IMR-90 (cell line): ENCODE data around the gene CDK14. TPM values are rescaled to one million over a fixed set of nuclear protein-coding genes. Genes with fewer than 3 reads are reported as not detected.
A peak's percentile ranks its signal among the peaks of the same experiment; 100 is the strongest.

Experiments used
- ATAC-seq: fragments of 200-7000 bp; cut with Tn5 transposase; 2 replicates; pipeline ENCODE4 v1.9.1; 2020; ENCODE audit warnings: low read depth, mild to moderate bottlenecking, moderate library complexity
- BruUV-seq: library from RNA; stranded (reverse); fragments of 400-500 nt; replicated peaks from 2 replicates; lab custom pipeline; 2021; lab: Mats Ljungman, UMichigan
- CTCF ChIA-PET: fragments of 300-600 bp; formaldehyde crosslinking; extraction: SDS; loops from one replicate; lab custom pipeline; 2021; ENCODE audit warnings: antibody characterized with exemption; lab: Yijun Ruan, JAX
- POLR2A ChIA-PET: fragments of 300-600 bp; sonication (Branson Sonifier 250); formaldehyde crosslinking; loops from one replicate; lab custom pipeline; 2022; ENCODE audit warnings: antibody characterized with exemption; ENCODE audit not compliant: unreplicated experiment; lab: Charles Lee
- DNase-seq: peaks from one replicate; pipeline ENCODE4 v3.0.0; 2013
- H2AFZ ChIP-seq: replicated peaks from 2 replicates; pipeline ENCODE3; 2013; ENCODE audit warnings: low read length, mild to moderate bottlenecking; ENCODE audit not compliant: poor library complexity
- H2AK5ac ChIP-seq: 2 replicates; pipeline ENCODE4 v1.6.1; 2013; ENCODE audit warnings: low read depth, low read length, inconsistent platforms
- H2AK9ac ChIP-seq: replicated peaks from 2 replicates; pipeline ENCODE3; 2013; ENCODE audit warnings: mild to moderate bottlenecking, low read depth, low read length, moderate library complexity; ENCODE audit not compliant: poor library complexity
- H2BK120ac ChIP-seq: 2 replicates; pipeline ENCODE4 v1.6.1; 2013; ENCODE audit warnings: low read depth, low read length, inconsistent platforms
- H2BK15ac ChIP-seq: 3 replicates; pipeline ENCODE4 v1.6.1; 2013; ENCODE audit warnings: low read depth, low read length, inconsistent platforms
- H2BK20ac ChIP-seq: 2 replicates; pipeline ENCODE4 v1.6.1; 2013; ENCODE audit warnings: low read depth, mild to moderate bottlenecking, inconsistent platforms, low read length, moderate library complexity
- H2BK5ac ChIP-seq: 2 replicates; pipeline ENCODE4 v1.6.1; 2013; ENCODE audit warnings: mild to moderate bottlenecking, low read depth, low read length, inconsistent platforms; ENCODE audit not compliant: poor library complexity, severe bottlenecking
- H3K14ac ChIP-seq: replicated peaks from 2 replicates; pipeline ENCODE4 v1.6.1; 2013; ENCODE audit warnings: low read depth, low read length, inconsistent platforms
- H3K18ac ChIP-seq: 2 replicates; pipeline ENCODE4 v1.6.1; 2013; ENCODE audit warnings: low read depth, low read length, control low read depth
- H3K23ac ChIP-seq: 2 replicates; pipeline ENCODE4 v1.6.1; 2013; ENCODE audit warnings: low read depth, low read length, inconsistent platforms
- H3K27ac ChIP-seq: 2 replicates; pipeline ENCODE4 v1.5.1; 2013; ENCODE audit warnings: mild to moderate bottlenecking, control low read depth, low read length; ENCODE audit not compliant: insufficient read depth
- H3K27me3 ChIP-seq: 2 replicates; pipeline ENCODE4 v1.6.1; 2013; ENCODE audit warnings: low read length; ENCODE audit not compliant: control insufficient read depth, insufficient read depth
- H3K36me3 ChIP-seq: 2 replicates; pipeline ENCODE4 v1.6.1; 2013; ENCODE audit warnings: low read length, mixed read lengths; ENCODE audit not compliant: control insufficient read depth, insufficient read depth
- H3K4ac ChIP-seq: 2 replicates; pipeline ENCODE4 v1.6.1; 2013; ENCODE audit warnings: low read depth, low read length, inconsistent platforms
- H3K4me1 ChIP-seq: 2 replicates; pipeline ENCODE4 v1.6.1; 2013; ENCODE audit warnings: low read length, mixed read lengths; ENCODE audit not compliant: control insufficient read depth, insufficient read depth
- H3K4me2 ChIP-seq: 2 replicates; pipeline ENCODE4 v1.6.1; 2013; ENCODE audit warnings: low read depth, mild to moderate bottlenecking, control low read depth, low read length, moderate library complexity
- H3K4me3 ChIP-seq: 2 replicates; pipeline ENCODE4 v1.5.1; 2013; ENCODE audit warnings: low read depth, mild to moderate bottlenecking, control low read depth, low read length, moderate library complexity; ENCODE audit not compliant: insufficient read depth
- H3K56ac ChIP-seq: 2 replicates; pipeline ENCODE4 v1.6.1; 2013; ENCODE audit warnings: low read length, inconsistent platforms; ENCODE audit not compliant: insufficient read depth; ENCODE audit errors: extremely low read depth
- H3K79me1 ChIP-seq, 2 experiments: 2 replicates each; pipeline ENCODE4 v1.6.1; 2013; ENCODE audit warnings: low read length in 2 of 2, inconsistent platforms in 1 of 2, low read depth in 1 of 2
- H3K9ac ChIP-seq: 2 replicates; pipeline ENCODE4 v1.6.1; 2013; ENCODE audit warnings: low read depth, low read length, control low read depth
- H3K9me1 ChIP-seq: 2 replicates; pipeline ENCODE4 v1.6.1; 2013; ENCODE audit warnings: low read length, inconsistent platforms; ENCODE audit not compliant: insufficient read depth
- H3K9me3 ChIP-seq: 2 replicates; pipeline ENCODE4 v1.6.1; 2013; ENCODE audit warnings: low read length; ENCODE audit not compliant: control insufficient read depth, insufficient read depth
- H4K20me1 ChIP-seq: 2 replicates; pipeline ENCODE4 v1.6.1; 2013; ENCODE audit warnings: low read length, inconsistent platforms; ENCODE audit not compliant: insufficient read depth
- H4K5ac ChIP-seq: 2 replicates; pipeline ENCODE4 v1.6.1; 2013; ENCODE audit warnings: mild to moderate bottlenecking, low read depth, low read length, control low read depth
- H4K8ac ChIP-seq, 2 experiments: 2 replicates each; pipeline ENCODE4 v1.6.1; 2013; ENCODE audit warnings: low read depth in 2 of 2, low read length in 2 of 2, control low read depth in 1 of 2, inconsistent platforms in 1 of 2
- H4K91ac ChIP-seq: 2 replicates; pipeline ENCODE4 v1.6.1; 2013; ENCODE audit warnings: low read depth, low read length, inconsistent platforms; ENCODE audit not compliant: insufficient read depth
- BHLHE40 ChIP-seq: fragments of 150-350 bp; IDR thresholded peaks from 2 replicates; pipeline ENCODE4 v1.6.1; 2016; ENCODE audit warnings: mild to moderate bottlenecking, low read depth, low read length
- CEBPB ChIP-seq: IDR thresholded peaks from 2 replicates; pipeline ENCODE4 v1.6.1; 2012; ENCODE audit warnings: low read depth, low read length, improper control_type of control experiment
- FOS ChIP-seq: fragments of 150-350 bp; IDR thresholded peaks from 2 replicates; pipeline ENCODE4 v1.6.1; 2016; ENCODE audit warnings: low read depth, low read length
- NFE2L2 ChIP-seq: fragments of 150-350 bp; IDR thresholded peaks from 2 replicates; pipeline ENCODE4 v1.6.1; 2016; ENCODE audit warnings: low read depth, mild to moderate bottlenecking, low read length
- WGBS, 2 experiments: methylation state at CpG; one replicate each; pipeline versions ENCODE4 v1.1.5 to v1.1.7; 2013; ENCODE audit warnings: missing lambda C conversion rate in 2 of 2; ENCODE audit not compliant: insufficient read length in 1 of 2; ENCODE audit errors: extremely low coverage in 2 of 2; 5-methylcytosine and 5-hydroxymethylcytosine counted together
- dilution Hi-C: fragments of 300-500 bp; cut with HindIII; formaldehyde crosslinking; loops from one replicate; pipeline ENCODE4 v1.14.3; 2018; ENCODE audit warnings: low sequenced_read_pairs; ENCODE audit not compliant: unreplicated experiment
- in situ Hi-C: fragments of 300-500 bp; cut with MboI; formaldehyde crosslinking; loops from 3 replicates; pipeline ENCODE4 v1.14.3; 2019; ENCODE audit warnings: low sequenced_read_pairs, inconsistent platforms, mixed read lengths
- intact Hi-C: fragments of 100-400 bp; cut with micrococcal nuclease; formaldehyde crosslinking; loops from 2 replicates; pipeline ENCODE4 v1.10.0; 2022
- polyA plus RNA-seq, 3 experiments: library from polyadenylated mRNA; depleted of rRNA; stranded (reverse); fragments of >200 nt; gene quantifications; 2 replicates each; pipeline ENCODE4 v1.2.3, GENCODE V29; 2012; ENCODE audit warnings: low replicate concordance in 1 of 3
- total RNA-seq: library from RNA; depleted of rRNA; stranded (reverse); fragments of >200 nt; gene quantifications from 2 replicates; pipeline ENCODE4 v1.2.3, GENCODE V29; 2012

Gene CDK14
- total and polyA plus RNA-seq, 2 of the 4 experiments (the other 2 are of a cell fraction): 10.1 to 29.6 TPM

DNA sequence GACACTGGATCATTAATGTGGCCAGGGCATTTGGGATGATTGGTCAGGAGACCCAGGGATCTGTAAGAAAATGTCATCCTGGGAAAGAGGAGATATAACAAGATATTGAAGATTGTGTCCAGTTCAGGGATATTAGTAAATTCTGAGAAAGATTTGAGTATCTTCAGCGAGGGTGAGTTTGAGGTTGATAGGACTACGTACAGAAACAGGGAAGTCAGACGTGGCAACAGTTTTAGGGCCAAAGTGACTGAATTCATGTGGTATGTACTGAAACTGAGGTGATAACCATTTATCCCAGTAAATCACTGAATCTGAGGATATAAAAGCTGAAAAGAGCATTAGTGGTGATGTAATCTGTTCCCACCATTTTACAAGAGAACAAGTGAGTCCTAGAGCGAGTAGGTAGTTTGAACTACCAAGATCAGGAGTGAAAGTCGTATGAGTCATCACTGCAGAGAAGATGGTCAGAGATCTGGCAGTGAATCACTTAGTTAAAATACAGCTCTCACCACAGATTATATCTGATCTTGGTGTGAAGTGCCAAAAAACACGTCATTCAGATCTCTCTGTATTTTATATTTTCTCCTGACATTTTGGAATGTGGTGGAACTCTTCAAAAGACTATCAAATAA is 220.5 kb downstream of the CDK14 start:
- H3K27me3 ChIP-seq: no peaks in the 10 kb centered on the region
- peaks cover 6 to 12% of the 10 kb centered on the region in 2 experiments; a peak in 2 of 4 replicates for H3K79me1 ChIP-seq
- in situ Hi-C loops (no loop called here), dilution Hi-C loops (no loop called here), intact Hi-C loops (no loop called here)
- H3K18ac ChIP-seq: no peak overlapping the region
- no peaks in the 10 kb centered on the region for H3K9me3 ChIP-seq
- H2AFZ ChIP-seq: no peak overlapping the region
- BruUV-seq: no TSS peak
- TF ChIP-seq BHLHE40 (peak; percentile 67; the same call in 1 of the 2 replicates), FOS (peak; percentile 94), NFE2L2 (no peak), CEBPB (peak; percentile 64)
- no peak overlapping the region for H2BK20ac ChIP-seq
- ChIA-PET CTCF (interaction anchor here (0.7 kb wide), 1 partner anchor 233 kb away, joined by 3 read pairs; no protein-coding TSS in a partner anchor), POLR2A (no interaction called here)
- no peak overlapping the region for H3K56ac ChIP-seq
- no peak overlapping the region for H3K4me2 ChIP-seq
- no peak overlapping the region for H3K4me3 ChIP-seq
- H2BK15ac ChIP-seq: no peak overlapping the region
- no peak overlapping the region for H3K9ac ChIP-seq
- DNase-seq (peak; percentile 96), ATAC-seq (peak; percentile 72; the same call in 1 of the 2 replicates)
- no peak overlapping the region for H3K27ac ChIP-seq
- no peak overlapping the region for H3K23ac ChIP-seq
- H3K4ac ChIP-seq: no peak overlapping the region
- no peak overlapping the region for H2AK9ac ChIP-seq
- H3K36me3 ChIP-seq: no peaks in the 10 kb centered on the region
- no peak overlapping the region; the same call in 1 of the 2 replicates for H3K14ac ChIP-seq
- no CpG with 5 or more reads among the region's 6 CpGs for WGBS, 2 experiments
- no peaks in the 10 kb centered on the region for H3K4me1 ChIP-seq
- H4K20me1 ChIP-seq: no peaks in the 10 kb centered on the region
- H4K91ac ChIP-seq: no peak overlapping the region
- no peak overlapping the region for H4K8ac ChIP-seq
- H4K5ac ChIP-seq: no peak overlapping the region
- H3K9me1 ChIP-seq: no peaks in the 10 kb centered on the region; the same call in 1 of the 2 replicates
- no peak overlapping the region for H2BK5ac ChIP-seq
- no peak overlapping the region for H2BK120ac ChIP-seq
- no peak overlapping the region for H2AK5ac ChIP-seq
